ENCODE results near the gene MUSK. TPM values are rescaled to one million over a fixed set of nuclear protein-coding genes. Genes with fewer than 3 reads are reported as not detected.
"Not testable (repeated sequence)": the region's sequence is repeated elsewhere in the genome, so short reads cannot be mapped to it uniquely, and the experiment has no call there.

Gene MUSK
- total RNA-seq, 1 donor from 2014 or later: not detected

DNA sequence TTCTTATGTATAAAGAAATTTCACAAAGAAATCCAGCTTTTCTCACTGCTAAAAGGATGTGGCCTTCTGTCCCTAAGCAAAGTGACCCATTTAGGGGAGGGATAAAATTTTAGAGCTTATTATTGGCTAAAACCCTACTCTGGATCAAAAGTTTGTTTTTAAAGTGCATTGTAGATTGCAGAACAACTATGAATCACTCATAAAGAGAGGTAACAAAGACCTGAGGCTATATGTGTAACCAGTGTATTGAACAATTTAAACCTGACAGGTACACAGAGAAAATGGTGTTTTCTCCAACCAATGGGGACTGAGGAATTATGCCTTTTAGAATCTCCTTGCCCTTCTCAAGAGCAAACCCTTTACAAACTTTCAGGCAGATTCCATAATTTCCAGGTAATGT is 86.6 kb downstream of the MUSK start:
- no peak for DNase-seq (ENCODE audit: low spot score)
- no peak for ATAC-seq

DNA sequence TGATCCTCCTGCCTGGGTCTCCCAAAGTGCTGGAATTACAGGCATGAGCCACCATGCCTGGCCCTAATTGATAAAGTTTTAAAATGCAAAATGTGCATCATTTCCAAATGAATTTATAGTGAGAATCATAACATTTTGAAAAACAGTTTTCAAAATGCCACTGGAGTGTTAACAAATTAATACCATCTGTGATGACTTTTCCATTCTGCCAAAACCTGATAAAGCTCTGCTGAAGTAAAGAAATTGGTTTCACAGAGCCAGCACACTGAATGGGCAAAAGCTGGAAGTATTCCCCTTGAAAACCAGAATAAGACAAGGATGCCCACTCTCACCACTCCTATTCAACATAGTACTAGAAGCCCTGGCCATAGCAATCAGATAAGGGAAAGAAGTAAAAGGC is 89.6 kb downstream of the MUSK start:
- no peak for ATAC-seq
- DNase-seq (ENCODE audit: low spot score): no peak

- DNase-seq (ENCODE audit: low spot score) (no peak), ATAC-seq (no peak)
Measured at GRCh38 chr9:110762783-110763182, 94.2 kb downstream of the MUSK start.

GRCh38 chr9:110763568-110763967 is 95.0 kb downstream of the MUSK start:
- ATAC-seq (no peak), DNase-seq (ENCODE audit: low spot score) (no peak)

GRCh38 chr9:110764006-110764405 is 95.4 kb downstream of the MUSK start:
- ATAC-seq: no peak
- DNase-seq (ENCODE audit: low spot score): no peak

GRCh38 chr9:110765926-110766325 is 97.3 kb downstream of the MUSK start:
- ATAC-seq: no peak
- DNase-seq (ENCODE audit: low spot score): no peak

DNA sequence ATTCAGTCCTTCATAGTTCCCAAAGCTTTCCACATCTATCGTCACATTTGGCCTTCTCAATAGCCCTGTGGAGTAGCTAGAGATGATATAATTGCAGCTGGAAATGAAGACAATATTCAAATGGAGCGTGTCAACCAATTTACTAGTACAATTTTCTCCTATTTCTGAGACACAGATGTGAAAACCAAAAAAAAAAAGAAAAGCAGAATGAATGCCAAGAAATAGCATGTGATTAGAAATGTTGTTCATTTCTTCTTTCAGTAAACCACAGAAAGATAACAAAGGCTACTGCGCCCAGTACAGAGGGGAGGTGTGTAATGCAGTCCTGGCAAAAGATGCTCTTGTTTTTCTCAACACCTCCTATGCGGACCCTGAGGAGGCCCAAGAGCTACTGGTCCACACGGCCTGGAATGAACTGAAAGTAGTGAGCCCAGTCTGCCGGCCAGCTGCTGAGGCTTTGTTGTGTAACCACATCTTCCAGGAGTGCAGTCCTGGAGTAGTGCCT is 99.0 kb downstream of the MUSK start:
- ATAC-seq (peak; percentile 25), DNase-seq (ENCODE audit: low spot score) (no peak)

- ATAC-seq: no peak
- DNase-seq (ENCODE audit: low spot score): no peak
Measured at GRCh38 chr9:110768886-110769285, 100.3 kb downstream of the MUSK start.

GRCh38 chr9:110769667-110770066 is 101.1 kb downstream of the MUSK start:
- DNase-seq (ENCODE audit: low spot score) (no peak), ATAC-seq (no peak)

GRCh38 chr9:110775724-110776123 is 107.1 kb downstream of the MUSK start:
- ATAC-seq (no peak), DNase-seq (ENCODE audit: low spot score) (no peak)

GRCh38 chr9:110776221-110776620 is 107.6 kb downstream of the MUSK start:
- no peak for ATAC-seq
- DNase-seq (ENCODE audit: low spot score): no peak

DNA sequence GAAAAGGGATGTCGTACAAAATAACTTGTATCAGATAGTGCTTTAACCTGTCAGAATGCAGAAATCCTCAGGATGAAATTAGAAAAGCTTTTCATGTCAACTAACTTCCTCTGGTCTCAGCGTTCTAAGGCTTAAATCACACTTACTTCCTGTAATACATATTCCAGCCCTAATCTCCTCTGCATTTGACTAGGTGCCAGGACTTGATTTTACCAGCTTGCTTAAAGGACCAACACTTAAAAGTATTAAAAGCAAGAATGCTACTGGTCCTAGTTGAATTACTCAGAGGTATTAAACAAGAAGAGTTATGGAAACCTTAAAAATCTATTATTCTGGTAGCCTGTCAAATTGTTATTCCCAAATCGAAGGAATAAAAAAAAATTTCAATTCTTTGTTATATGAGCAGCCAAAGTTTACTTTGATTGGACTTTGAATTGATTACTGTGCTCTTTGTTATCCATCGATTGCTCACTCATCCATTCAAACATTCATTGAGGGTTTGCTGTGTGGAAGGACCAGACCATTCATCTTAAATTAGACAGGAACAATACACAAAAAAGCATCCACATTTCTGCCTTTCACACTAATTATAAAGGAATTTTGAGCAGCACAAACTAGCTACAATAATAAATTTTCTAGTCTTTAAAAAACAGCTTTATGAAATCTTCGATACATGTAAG is 108.7 kb downstream of the MUSK start:
- ATAC-seq (no peak), DNase-seq (ENCODE audit: low spot score) (no peak)

- DNase-seq (ENCODE audit: low spot score): no peak
- ATAC-seq: no peak
Measured at GRCh38 chr9:110777876-110778215, 109.3 kb downstream of the MUSK start.

DNA sequence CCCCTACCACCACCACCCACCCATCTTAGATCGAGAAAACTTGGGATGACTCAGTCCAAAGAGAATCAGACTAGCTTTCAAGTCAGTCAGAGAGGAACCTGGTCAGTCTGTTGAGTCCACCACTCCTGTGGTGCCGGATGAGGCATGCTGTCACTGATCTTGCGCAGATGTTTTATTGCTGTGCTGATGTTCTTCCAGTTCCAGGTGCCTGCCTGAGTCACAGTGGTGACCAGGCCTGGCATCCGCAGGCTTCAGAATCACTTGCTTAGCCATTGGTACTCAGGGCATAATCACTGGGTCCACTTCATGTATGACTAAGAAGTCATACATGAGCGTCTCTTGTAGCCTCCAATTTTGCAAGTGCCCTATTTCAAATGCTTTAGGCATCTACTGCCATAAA is 114.1 kb downstream of the MUSK start:
- no peak for DNase-seq (ENCODE audit: low spot score)
- no peak for ATAC-seq

- DNase-seq (ENCODE audit: low spot score) (no peak), ATAC-seq (no peak)
Measured at GRCh38 chr9:110784309-110784708, 115.7 kb downstream of the MUSK start.

DNA sequence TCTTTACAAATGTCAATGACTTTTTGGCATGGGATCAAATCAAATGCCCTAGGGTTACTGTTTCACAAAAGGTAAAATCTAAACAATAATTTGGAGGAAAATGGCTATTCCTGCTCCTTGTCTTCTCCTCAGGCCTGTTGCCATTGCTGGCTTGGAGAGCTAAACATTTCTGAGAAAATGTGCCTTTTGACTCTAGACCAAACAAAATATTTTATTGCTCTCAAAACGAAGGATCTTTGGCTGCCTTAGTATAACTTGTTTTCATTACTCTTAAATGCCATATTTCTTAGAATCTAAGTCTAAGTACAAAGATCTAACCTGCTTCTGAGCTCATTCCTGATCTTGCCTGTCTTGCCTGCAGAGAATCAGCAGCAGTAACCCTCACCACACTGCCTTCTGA is 116.6 kb downstream of the MUSK start:
- ATAC-seq: no peak
- no peak for DNase-seq (ENCODE audit: low spot score)

- not testable (repeated sequence) for ATAC-seq; DNase-seq (ENCODE audit: low spot score)
Measured at GRCh38 chr9:110788396-110788795, 119.8 kb downstream of the MUSK start.

- DNase-seq (ENCODE audit: low spot score): no peak
- ATAC-seq: no peak
Measured at GRCh38 chr9:110788871-110789270, 120.3 kb downstream of the MUSK start.

GRCh38 chr9:110797611-110798010 is 129.0 kb downstream of the MUSK start:
- no peak for ATAC-seq
- DNase-seq (ENCODE audit: low spot score): no peak

DNA sequence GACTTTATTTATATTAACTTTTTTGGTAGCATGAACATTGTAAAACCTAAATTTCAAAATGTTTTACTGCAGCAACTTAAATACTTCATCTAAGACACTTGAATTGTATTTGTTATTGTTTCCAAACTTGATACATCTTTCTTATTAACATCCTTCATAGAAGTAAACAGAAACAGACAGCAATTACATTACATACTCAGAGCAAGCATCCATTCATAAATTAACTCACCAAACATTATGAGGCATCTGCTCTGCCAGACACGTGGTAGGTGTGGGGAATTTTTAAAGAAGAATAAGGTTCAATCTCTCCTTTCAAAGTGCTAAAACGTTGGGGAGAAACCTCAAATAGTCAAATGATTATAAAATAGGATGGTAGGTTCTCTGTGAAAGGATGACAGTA is 130.8 kb downstream of the MUSK start:
- no peak for ATAC-seq
- DNase-seq (ENCODE audit: low spot score): no peak

- ATAC-seq (no peak), DNase-seq (ENCODE audit: low spot score) (no peak)
Measured at GRCh38 chr9:110801426-110801825, 132.8 kb downstream of the MUSK start.

- ATAC-seq (no peak), DNase-seq (ENCODE audit: low spot score) (no peak)
Measured at GRCh38 chr9:110802416-110803035, 133.9 kb downstream of the MUSK start.
